ENCODE data around the gene DENND10.

The DENND10 gene

GRCh38 chr10:119129721-119130120 is 25.8 kb downstream of the DENND10 start:
- ATAC-seq: no peak
- TF ChIP-seq, protein P1, sequence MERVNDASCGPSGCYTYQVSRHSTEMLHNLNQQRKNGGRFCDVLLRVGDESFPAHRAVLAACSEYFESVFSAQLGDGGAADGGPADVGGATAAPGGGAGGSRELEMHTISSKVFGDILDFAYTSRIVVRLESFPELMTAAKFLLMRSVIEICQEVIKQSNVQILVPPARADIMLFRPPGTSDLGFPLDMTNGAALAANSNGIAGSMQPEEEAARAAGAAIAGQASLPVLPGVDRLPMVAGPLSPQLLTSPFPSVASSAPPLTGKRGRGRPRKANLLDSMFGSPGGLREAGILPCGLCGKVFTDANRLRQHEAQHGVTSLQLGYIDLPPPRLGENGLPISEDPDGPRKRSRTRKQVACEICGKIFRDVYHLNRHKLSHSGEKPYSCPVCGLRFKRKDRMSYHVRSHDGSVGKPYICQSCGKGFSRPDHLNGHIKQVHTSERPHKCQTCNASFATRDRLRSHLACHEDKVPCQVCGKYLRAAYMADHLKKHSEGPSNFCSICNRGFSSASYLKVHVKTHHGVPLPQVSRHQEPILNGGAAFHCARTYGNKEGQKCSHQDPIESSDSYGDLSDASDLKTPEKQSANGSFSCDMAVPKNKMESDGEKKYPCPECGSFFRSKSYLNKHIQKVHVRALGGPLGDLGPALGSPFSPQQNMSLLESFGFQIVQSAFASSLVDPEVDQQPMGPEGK (CRISPR knock-in tag; IDR thresholded peaks at IDR 0.05; ENCODE audit: borderline replicate concordance): no peak
- TF ChIP-seq SNAI2 (CRISPR knock-in tag; IDR thresholded peaks at IDR 0.05) (no peak), ZC3H10 (CRISPR knock-in tag; IDR thresholded peaks at IDR 0.05) (no peak), ZNF8 (CRISPR knock-in tag; IDR thresholded peaks at IDR 0.05) (no peak), PPARA (CRISPR knock-in tag; IDR thresholded peaks at IDR 0.05; ENCODE audit: borderline replicate concordance) (no peak), TCF4 (CRISPR knock-in tag; IDR thresholded peaks at IDR 0.05; ENCODE audit: borderline replicate concordance) (no peak), GLIS3 (CRISPR knock-in tag; IDR thresholded peaks at IDR 0.05) (no peak), ZFP3 (CRISPR knock-in tag; IDR thresholded peaks at IDR 0.05) (no peak), ARNTL (CRISPR knock-in tag; IDR thresholded peaks at IDR 0.05; ENCODE audit: borderline replicate concordance, low read depth) (no peak), ZFP30 (CRISPR knock-in tag; IDR thresholded peaks at IDR 0.05) (no peak), POU6F1 (CRISPR knock-in tag; IDR thresholded peaks at IDR 0.05; ENCODE audit: borderline replicate concordance, low read depth) (no peak), TOX (CRISPR knock-in tag; IDR thresholded peaks at IDR 0.05; ENCODE audit: borderline replicate concordance) (no peak)
- TF ChIP-seq, protein P2, sequence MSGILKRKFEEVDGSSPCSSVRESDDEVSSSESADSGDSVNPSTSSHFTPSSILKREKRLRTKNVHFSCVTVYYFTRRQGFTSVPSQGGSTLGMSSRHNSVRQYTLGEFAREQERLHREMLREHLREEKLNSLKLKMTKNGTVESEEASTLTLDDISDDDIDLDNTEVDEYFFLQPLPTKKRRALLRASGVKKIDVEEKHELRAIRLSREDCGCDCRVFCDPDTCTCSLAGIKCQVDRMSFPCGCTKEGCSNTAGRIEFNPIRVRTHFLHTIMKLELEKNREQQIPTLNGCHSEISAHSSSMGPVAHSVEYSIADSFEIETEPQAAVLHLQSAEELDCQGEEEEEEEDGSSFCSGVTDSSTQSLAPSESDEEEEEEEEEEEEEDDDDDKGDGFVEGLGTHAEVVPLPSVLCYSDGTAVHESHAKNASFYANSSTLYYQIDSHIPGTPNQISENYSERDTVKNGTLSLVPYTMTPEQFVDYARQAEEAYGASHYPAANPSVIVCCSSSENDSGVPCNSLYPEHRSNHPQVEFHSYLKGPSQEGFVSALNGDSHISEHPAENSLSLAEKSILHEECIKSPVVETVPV (CRISPR knock-in tag; IDR thresholded peaks at IDR 0.05): no peak
- TF ChIP-seq, protein P3, sequence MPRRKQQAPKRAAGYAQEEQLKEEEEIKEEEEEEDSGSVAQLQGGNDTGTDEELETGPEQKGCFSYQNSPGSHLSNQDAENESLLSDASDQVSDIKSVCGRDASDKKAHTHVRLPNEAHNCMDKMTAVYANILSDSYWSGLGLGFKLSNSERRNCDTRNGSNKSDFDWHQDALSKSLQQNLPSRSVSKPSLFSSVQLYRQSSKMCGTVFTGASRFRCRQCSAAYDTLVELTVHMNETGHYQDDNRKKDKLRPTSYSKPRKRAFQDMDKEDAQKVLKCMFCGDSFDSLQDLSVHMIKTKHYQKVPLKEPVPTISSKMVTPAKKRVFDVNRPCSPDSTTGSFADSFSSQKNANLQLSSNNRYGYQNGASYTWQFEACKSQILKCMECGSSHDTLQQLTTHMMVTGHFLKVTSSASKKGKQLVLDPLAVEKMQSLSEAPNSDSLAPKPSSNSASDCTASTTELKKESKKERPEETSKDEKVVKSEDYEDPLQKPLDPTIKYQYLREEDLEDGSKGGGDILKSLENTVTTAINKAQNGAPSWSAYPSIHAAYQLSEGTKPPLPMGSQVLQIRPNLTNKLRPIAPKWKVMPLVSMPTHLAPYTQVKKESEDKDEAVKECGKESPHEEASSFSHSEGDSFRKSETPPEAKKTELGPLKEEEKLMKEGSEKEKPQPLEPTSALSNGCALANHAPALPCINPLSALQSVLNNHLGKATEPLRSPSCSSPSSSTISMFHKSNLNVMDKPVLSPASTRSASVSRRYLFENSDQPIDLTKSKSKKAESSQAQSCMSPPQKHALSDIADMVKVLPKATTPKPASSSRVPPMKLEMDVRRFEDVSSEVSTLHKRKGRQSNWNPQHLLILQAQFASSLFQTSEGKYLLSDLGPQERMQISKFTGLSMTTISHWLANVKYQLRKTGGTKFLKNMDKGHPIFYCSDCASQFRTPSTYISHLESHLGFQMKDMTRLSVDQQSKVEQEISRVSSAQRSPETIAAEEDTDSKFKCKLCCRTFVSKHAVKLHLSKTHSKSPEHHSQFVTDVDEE (CRISPR knock-in tag; IDR thresholded peaks at IDR 0.05): no peak

DNA sequence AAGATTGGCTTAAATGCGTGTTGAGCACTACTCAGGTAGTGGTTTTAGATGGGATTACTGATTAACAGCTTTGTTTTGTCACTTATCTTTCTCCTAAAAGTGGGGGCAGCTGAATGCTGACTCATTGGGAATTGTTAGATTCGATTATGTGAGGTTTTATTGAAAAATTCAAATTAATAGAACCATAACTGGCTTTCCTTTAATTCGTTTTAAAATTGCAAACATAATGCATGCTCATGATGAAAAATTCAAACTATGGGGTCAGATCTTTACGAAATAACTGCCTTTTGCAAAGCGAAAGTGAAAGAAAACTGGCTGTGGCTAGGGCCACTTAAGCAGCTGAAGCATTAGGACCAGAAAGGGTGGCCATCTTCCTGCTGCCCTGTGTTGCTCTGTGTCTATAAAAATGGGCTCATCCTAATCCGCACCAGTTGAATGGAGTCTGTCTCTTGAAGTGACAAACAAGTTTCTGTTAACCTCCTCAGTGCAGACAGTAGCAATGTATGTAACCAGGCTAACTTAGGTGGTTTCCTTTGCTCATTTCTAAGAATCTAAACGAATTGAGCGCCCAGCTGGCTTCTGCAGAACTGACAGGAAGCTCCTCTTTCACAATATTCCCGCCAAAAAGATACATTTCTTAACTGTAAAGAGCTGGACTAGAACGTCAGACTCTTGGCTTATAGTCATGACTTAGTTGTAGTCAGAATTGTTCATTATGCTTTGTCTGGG is 27.8 kb downstream of the DENND10 start:
- ATAC-seq: peak; percentile 52
- TF ChIP-seq ZNF8 (CRISPR knock-in tag; IDR thresholded peaks at IDR 0.05) (no peak), ESRRG (CRISPR knock-in tag; IDR thresholded peaks at IDR 0.05) (no peak), BACH2 (CRISPR knock-in tag; IDR thresholded peaks at IDR 0.05; ENCODE audit: borderline replicate concordance) (no peak), ISL1 (CRISPR knock-in tag; IDR thresholded peaks at IDR 0.05) (no peak), GLIS3 (CRISPR knock-in tag; IDR thresholded peaks at IDR 0.05) (no peak), SNAI2 (CRISPR knock-in tag; IDR thresholded peaks at IDR 0.05) (no peak), RARB (CRISPR knock-in tag; IDR thresholded peaks at IDR 0.05) (no peak), ZC3H10 (CRISPR knock-in tag; IDR thresholded peaks at IDR 0.05) (no peak)
- TF ChIP-seq, protein P2 (CRISPR knock-in tag; IDR thresholded peaks at IDR 0.05): no peak

GRCh38 chr10:119132521-119133345 is 28.8 kb downstream of the DENND10 start:
- TF ChIP-seq OSR1 (CRISPR knock-in tag; IDR thresholded peaks at IDR 0.05): no peak
- ATAC-seq: no peak
